Right hindlimb (tissue), 1 donor: Measurements from ENCODE around the gene ANKFN1.

Experiments used
- DNase-seq: peaks from one replicate; pipeline ENCODE4 v3.0.0-alpha.2; 2018

ANKFN1 gene, protein sequence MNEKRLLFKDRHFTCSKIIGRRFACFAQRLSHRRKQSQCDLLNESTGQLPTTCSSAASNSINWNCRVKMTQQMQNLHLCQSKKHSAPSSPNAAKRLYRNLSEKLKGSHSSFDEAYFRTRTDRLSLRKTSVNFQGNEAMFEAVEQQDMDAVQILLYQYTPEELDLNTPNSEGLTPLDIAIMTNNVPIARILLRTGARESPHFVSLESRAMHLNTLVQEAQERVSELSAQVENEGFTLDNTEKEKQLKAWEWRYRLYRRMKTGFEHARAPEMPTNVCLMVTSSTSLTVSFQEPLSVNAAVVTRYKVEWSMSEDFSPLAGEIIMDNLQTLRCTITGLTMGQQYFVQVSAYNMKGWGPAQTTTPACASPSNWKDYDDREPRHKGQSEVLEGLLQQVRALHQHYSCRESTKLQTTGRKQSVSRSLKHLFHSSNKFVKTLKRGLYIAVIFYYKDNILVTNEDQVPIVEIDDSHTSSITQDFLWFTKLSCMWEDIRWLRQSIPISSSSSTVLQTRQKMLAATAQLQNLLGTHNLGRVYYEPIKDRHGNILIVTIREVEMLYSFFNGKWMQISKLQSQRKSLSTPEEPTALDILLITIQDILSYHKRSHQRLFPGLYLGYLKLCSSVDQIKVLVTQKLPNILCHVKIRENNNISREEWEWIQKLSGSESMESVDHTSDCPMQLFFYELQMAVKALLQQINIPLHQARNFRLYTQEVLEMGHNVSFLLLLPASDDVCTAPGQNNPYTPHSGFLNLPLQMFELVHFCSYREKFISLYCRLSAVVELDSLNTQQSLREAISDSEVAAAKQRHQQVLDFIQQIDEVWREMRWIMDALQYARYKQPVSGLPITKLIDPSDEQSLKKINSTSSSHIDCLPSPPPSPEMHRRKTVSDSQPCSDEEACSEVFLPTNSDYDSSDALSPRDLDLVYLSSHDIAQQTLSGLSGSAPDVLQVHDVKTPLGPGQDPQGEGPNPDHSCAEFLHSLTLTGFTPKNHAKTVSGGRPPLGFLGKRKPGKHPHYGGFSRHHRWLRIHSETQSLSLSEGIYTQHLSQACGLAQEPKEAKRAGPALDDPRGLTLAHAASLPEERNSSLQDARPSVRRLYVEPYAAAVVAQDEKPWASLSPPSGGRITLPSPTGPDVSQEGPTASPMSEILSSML

DNA sequence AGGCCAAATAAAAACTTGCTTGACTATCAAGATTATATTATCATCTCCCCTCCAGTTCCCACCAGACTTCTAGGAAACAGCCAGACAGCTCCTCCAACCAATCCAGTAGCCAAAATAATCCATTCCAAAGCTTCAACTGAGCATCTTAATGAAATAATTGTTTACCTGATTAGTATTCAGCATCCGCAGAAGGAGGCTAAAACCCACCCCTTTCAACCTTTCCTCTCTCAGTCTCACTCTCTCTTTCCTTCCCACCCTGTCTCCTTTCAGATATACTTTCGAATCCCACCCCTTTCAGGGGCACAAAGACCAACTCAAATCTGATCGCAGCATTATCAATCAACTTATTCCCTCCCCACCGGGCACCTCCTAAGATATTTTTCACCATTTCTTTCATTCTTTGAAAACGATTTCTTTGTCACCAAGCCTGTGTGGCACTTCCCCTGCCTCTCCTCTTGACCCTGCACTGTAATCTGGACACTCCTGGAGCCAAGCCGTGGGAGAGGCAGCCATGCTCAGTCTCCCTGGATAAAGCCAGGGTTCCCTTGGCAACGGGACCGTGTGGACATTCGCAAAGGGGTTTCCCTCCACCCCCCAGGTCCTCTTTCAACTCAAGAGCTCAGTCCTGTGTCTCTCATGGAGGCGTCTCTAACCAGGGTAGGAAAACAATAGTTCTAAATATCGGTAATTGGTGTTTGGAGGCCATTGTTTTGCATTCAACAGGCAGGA is at the start of gene ANKFN1:
Gene ANKFN1, plus strand, starts transcription at position 602 of the 729 bp plus-strand sequence. CDS start 59,193 bp downstream, outside the sequence.
- DNase-seq: no peak

DNA sequence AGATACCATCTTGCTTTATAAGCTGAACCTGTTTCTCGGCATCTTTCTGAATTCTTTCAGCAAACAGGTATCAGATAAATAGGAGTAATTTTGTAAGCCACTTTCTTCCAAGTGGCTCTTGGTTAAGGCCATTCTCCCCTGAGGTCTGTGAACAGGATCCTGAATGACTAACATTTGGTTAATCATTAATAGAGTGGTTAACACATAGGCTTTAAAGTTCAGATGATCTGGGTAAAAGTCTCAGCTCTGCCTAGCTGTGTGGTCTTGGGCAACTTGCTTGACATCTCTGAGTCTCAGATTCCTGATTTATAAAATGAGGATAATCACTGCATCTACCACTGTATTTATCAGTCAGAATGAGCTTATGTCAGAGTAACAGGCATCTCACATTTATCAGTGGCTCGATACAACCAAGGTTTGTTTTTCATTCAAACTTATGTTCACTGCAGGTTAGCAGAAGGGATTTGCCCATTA is 44.4 kb upstream of the ANKFN1 start:
- no peak for DNase-seq

DNA sequence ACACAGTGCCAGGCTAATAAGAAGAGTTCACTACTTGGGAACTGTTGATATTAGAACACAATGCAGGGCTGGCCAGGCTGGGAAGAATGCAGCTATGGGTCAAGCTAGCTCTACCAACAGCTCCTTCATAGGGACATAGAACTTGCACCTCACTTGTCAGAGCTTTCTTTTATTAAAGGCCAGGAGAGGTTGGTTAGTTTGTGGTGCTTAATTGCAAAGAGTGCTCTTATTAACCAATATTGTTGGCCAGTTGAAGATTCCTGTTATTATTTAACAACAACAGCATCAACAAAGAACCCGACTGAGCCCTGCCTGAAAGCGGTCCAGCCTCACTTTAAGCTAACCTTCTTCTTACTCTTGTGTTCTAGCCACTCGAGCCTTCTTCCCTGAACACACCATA is 43.4 kb upstream of the ANKFN1 start:
- DNase-seq: no peak

DNA sequence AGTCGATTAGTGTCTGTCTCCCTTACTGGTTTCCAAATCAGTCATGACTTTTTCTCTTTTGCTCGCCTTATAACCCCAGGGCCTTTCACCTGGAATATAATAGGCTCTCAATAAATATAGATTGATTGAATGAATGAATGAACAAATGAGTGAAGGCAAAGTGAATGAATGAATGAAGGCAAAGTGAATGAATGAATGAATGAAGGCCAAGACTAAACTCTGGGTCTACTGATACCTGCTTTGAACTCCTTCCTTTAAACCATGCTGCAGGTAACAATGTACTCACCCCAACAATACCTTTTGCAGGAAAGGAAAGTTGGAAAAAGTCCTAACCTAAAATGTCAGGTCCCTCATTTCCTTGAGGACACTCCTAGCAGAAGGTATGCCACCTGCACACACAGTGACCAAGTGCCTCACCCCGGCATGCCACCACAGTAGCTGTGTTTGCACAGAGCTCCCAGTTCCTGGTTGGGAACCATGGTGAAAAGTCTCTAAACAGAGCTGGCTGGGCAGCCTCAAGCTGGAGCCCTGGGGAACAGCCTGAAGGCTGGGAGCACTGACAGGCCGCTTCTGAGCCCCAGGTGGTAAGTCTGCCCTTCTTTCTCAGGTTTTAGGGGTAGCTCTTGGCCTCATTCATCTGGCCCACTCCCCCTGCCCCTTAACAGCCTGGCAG is 42.7 kb upstream of the ANKFN1 start:
- no peak for DNase-seq

DNA sequence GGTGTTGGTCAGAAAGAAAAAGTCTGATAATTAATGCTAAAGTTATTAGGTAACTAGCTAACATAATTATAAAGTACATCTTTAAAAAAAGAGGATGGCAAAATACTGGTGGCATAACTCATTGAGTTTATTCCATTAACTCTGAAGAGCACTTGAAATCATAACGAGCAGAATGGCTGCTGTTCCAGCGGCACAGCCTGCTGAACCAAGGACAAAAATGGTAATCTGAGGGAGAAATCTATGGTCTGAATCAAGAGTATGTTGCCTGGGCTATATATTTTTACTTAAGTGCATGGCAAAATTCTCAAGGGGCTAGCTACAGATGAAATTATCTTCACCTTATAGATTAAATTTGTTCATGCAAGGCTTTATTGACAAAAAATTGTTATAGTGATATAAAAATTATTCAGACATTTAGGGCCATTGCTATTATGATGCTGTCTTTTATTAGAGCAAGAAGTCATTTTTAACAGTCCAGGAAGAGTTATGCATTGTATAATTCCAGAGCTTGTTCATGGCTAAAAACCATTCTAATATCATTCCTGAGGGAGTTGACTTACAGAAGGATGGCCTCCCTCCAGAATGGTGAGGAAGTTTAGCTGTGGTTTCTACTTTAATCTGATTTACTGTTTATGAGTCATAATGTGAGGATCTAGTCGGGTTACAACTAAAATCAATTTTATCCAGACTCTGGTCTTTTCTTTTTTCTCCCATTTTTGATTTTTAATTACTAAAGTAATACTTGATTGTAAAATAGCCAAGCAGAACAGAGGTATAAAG is 41.4 kb upstream of the ANKFN1 start:
- no peak for DNase-seq

DNA sequence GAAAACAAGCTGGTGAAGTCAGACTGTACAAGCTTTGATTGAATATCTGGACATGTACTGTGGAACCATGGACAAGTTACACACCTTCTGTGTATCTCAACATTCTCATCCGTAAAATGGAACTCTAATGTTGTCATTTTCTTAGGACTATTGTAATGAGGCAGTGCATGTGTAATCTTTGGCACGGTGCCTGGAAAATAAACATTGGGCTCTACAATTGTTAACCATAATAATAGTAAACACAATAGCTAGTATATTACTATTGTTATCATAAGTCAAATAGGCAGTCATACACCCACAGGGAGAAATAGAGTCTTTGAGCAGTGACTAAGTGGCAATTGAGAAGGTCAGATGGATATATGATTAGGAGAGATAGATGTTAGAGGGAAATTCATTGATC is 39.8 kb upstream of the ANKFN1 start:
- no peak for DNase-seq

DNA sequence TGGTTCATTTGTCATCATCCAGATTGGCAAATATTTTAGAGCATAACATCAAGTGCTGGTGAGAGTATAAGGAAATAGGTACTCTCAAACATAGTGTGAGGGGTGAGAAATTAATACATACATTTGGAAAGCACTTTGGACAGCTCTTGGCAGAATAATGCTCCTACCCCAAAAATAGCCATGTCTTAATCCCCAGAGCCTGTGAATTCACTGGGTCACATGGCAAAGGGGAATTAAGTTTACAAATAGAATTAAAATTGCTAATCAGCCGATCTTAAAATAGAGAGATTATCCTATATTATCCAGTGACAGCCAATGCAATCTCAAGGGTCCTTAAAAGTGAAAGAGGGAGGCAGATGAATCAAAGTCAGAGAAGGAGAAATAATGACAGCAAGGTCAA is 38.8 kb upstream of the ANKFN1 start:
- no peak for DNase-seq

DNA sequence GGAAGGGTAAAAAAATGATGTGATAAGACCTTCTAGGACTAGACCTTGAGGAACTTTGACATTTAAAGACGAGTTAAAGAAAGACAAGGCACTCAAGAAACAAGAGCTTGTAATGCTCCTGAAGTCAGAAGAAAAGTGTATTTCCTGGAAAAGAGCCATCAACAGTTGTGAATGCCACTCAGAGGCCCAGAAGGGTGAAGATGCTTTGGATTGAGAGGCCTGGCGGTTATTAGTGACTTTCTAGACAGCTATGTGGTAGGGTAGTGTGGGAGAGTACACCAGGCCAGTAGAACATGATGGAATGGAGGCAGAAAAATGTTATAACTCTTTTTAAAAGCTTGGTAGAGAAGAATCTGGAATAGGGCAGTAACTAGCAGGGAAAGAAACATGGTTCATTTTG is 34.1 kb upstream of the ANKFN1 start:
- no peak for DNase-seq

DNA sequence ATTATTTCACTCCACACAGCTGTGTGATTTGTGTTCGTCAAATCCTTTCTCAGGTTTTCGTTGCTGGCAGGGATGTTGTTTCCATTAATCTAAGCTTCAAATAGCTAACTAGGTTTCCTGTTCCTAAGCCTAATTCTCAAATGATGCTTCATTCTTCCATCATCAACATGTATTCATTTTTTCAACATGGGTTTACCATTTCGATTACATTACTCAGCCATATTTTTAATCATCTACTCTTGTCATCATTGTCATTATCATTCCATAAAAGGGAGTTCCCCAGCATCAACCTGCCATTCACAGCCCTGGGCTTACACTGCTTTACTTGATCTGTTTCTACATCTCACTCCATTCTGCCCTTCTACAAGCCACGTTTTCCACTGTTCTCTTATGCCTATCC is 33.3 kb upstream of the ANKFN1 start:
- no peak for DNase-seq

DNA sequence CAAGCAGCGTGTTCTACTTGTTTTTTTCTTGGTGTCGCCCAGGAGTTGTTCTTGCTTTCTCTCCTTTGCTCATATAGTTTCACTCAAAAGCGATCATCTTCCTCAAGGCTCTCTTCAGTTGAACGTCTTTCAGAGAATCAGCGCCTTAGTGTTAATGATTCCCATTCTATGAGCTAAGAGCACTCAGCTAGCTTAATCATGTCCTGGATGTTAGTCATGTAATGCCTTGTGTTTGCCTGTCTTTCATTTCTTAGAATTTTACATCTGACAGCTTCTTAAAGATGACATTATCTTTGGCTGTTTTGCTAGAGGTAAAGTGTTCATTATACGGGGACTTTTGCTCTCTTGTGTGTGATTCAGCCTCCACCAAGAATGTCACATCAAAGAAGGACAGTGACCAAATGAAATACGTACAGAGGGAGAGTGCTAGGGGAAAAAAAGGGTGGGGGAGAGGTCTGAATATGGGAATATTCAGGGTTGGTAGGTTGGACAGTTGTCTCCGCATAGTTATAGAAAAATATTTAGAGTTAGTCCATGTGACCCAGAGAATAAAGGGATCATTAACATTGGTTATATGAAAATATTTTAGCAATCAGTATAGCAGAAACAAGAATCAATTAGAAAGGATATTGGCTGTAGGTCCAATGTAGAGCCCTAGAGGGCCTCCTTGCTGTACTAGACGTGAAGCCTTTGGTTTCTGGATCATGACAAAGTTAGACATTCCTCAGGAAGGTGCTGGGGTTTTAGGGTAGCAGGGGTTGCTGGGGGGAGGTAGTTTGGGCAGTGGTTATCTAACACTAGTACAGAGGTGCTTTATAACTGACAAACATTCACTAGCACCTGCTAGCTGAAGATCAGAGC is 31.9 kb upstream of the ANKFN1 start:
- DNase-seq: no peak

DNA sequence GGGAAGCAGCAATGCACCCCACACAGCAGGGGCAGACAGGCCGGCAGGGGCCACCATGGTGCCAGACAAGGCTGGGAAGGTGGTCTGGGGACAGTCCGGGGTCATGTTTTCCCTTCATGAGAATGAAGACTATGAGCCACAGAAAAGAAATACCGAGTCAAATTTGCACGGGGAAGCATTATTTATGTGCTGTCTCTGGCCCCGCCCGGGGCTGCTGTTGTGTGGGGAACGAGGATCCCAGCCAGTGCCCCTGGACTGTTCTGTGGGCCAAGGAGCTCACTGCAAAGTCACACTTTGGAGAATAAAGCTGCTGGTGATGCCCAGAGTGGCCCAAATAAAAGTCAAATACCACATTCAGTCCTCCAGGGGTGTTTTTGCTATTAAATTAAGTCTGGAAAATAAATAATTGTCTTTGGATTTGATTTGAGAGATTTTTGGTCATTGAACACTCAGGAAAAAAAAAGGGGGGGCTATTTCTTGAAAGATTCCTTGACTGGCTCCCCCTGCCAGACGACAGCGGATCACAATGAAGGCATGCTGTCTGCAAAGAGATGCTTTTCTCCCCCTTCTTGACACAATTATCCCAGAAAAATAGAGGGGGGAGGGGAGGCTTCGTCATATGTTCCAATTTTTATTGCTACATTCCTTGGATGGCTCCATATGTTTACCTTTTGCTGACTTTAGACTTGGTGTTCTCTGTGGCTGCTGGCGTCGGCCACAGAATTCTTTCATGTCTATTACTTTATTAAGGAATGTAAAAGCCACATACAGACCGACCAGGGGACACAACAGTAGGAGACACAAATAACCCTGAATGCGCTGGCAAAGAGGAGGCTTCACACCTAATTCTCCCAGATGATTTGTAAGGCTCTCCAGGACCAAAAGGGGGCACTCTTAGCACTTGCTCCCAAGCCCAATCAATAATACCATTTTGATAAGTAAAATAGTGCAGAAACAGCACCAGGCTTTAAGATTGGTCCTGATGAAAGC is 27.1 kb upstream of the ANKFN1 start:
- DNase-seq: no peak

DNA sequence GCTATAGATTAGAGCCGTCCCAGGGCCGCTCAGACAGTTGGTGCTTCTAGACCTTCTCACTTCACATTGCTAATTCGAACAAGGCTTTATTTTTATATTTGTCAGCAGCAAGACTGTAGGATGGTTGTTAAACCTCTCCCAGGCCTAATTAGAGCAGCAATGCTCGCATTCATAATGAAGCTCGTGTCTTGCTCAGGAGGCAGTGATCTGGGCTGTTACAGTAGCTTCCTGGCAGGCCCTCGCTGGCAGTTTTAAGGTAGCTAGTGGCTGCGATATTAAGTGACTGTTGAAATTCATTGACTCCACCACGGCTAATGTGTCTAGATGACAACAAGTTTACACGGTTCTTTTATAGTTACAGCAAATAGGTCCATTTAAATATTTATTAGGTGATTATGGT is 23.2 kb upstream of the ANKFN1 start:
- DNase-seq: no peak

DNA sequence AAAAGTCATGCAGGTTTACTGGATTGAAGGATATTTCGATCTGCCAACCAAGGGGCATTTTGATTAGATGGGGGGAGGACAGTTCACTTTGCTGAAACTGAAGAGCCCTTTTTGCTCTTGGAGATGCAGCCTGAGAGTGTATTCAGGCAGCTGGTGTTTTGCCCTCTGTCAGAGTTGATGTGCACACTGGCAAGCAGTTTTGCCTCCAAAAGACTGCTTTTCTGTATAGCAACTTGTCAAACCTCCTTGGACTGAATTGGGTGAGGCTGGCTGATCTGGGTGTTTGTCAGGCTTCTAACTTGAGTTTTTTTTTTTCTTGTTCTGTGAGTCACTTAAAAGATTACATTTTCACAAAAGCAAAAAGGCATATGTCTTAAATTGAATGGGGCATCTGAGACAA is 22.6 kb upstream of the ANKFN1 start:
- no peak for DNase-seq

DNA sequence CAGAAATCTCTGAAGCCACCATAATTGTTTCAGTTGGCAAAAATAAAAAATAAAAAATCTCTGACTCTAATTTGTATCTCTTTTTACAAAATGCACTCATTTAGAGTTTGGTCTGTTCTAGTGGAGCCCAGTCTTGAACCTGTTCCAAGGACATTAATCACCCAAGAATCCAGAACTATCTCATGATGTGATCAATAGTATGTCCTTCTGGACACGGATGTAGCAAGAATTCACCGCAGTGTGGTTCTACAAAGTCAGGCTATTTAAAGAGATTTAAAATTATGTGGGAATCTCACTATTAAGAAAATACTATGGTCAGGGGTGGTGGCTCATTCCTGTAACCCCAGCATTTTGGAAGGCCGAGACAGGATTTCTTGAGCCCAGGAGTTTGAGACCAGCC is 21.8 kb upstream of the ANKFN1 start:
- no peak for DNase-seq

DNA sequence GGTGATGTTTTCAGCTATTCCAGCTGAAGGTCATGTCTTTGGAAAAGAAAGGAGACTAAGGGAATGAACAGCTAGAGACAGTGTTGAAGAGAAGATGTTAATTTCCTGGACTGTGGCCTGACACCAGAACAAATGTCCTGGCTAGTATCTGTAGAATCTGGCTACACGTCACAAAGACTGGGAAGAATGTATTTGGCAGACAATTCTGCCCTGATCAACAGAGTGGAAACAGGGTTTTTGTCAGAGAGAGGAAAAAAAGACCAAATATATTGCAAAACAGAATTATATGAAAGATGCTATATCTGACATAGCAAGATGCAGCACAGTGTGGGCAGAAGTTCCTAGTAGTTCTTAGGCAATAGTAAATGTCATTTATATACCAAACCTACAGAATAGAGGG is 17.0 kb upstream of the ANKFN1 start:
- DNase-seq: no peak

DNA sequence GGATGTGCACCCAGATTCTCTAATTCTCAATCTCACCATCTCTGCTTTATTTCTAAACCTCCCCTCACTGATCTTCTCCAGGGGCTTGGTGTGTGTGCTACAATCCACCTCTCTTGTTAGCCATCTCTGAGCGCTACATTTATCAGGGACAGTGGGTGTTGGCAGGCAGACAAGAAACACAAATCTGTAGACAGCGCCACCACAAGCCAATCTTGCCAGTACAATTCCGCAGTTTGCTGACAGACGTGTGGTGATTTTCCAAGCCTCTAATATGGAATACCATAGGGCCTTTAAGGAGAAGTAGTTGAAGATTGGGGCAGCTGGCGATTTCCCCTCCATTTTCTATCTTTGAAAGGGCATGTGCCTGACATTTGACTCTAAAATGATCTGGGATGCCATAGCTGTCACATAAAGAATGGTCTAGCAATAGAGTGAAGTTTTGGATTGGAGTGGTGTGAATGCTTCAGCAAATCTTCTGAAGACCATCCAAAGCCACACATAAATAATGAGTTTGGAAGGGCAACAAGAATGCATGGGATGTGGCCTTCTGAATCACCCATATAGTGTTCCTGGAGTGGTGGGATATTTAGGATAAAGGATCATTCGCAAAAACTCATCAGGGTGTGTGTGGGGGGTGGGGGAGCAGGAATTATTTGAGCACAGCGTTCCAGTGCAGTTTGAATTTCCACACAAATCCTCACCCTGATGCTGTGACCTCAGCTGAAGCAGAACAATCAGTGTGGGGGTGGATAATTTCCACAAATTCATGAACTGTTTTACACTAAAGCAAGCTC is 12.0 kb upstream of the ANKFN1 start:
- DNase-seq: peak; percentile 25

DNA sequence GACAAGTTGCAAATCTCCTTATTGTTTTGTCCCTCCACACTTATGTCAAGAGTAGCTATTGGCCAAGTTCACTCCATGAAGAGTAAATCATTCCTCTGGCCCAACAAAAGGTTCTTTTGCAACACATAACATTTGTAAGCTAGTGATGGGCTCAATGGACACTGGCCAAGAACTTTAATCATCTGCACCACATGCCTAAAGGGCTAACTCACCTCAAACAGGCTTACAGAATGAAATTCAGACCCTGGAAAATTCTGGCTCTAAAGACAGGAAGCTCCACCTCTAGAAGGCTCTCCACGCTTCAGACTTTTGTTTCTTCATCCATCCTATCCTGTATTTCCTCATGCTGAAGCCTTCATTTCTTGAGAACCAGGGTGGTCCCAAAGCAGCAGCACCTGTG is 10.9 kb upstream of the ANKFN1 start:
- DNase-seq: no peak

DNA sequence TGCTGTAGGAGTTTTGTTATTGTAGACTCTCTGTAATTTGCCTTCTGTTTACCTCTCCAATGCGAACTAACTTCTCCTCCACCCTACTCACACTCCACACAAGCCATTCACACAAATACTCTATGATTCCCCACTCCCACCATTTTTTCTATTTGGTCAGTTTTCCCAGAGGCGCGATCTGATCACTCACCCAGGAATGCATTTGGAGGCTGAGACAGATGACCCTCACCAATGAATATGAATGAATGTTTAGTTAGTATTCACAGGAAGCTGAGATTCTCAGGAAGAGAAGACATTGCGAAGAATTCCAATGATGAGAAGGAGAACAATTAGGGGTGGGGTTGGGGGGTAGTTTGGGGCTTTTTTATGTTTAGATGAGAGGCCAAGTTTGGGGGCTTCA is 10.5 kb upstream of the ANKFN1 start:
- DNase-seq: no peak
